Nephron (organoid): ENCODE data around the gene GADD45G.

Source experiments
- H3K27ac Mint-ChIP-seq, 3 experiments: 2 replicates each; pipeline ENCODE4 v1.8.0; 2020; ENCODE audit warnings: mixed read lengths in 3 of 3, mild to moderate bottlenecking in 2 of 3, moderate library complexity in 1 of 3
- H3K27me3 Mint-ChIP-seq: 2 replicates; pipeline ENCODE4 v1.8.0; 2021; ENCODE audit warnings: low read depth, mild to moderate bottlenecking, moderate library complexity, mixed read lengths
- H3K36me3 Mint-ChIP-seq: 2 replicates; pipeline ENCODE4 v1.8.0; 2020; ENCODE audit warnings: low read depth, mixed read lengths
- H3K4me1 Mint-ChIP-seq: 2 replicates; pipeline ENCODE4 v1.8.0; 2020; ENCODE audit warnings: mixed read lengths
- H3K4me3 Mint-ChIP-seq, 3 experiments: 2 replicates each; pipeline ENCODE4 v1.8.0; 2020; ENCODE audit warnings: mild to moderate bottlenecking in 3 of 3, mixed read lengths in 3 of 3, moderate library complexity in 2 of 3
- H3K9me3 Mint-ChIP-seq: 2 replicates; pipeline ENCODE4 v1.8.0; 2020; ENCODE audit warnings: mixed read lengths
- TF ChIP-seq, protein P1 (sequence below), 3 experiments: fragments of 200-600 bp; sonication (generic); IDR thresholded peaks; one replicate each; pipeline ENCODE4 v1.5.0; 2021; ENCODE audit warnings: antibody characterized with exemption in 3 of 3; ENCODE audit not compliant: unreplicated experiment in 3 of 3

Gene GADD45G

DNA sequence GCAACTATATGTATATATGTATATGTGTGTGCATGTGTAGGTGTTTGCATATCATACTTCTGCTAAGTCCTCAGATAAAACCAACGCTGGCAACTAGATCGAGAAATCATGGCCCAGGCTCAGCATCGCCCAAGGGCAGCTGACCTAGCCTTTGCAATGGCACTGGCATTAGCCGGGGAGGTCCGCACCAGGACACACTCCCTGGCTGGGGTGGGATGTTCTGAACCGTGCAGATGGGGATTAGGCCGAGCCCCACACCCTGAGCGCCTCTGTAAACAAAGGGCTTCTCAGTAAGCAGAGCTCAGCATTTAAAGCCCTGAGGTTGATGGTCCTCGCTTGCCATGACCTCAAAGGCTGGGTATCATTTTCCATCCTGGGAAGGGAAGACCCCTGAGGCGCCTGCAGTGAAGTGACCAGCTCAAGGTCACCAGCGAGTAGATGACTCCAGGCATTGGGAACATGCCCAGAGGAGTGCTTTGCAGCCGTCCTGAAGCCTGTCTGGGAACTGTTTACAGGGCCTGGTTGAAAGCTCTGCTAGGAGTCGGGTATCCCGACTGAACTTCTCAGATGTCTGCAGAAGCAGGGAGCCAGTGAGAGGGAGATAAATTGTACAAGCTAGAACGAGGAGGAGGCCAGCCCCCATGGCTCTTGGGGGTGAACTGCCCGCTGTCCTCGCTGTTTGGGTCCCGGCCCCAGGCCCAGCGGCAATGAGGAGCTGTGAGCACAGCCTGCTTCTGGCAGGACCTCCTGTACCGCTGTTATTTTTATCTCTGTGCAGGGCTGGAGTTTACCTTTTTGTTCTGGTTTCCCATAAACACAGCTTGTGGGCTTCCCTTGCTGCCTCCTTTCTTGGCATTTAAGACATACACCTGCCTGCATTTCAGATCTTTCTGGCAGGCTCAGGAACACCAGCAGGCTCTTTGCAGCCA, 18.4 kb downstream of the GADD45G start:
- peaks cover 30% of the 10 kb centered on the region for H3K27me3 Mint-ChIP-seq
- no peaks in the 10 kb centered on the region for H3K9me3 Mint-ChIP-seq
- no peaks in the 10 kb centered on the region for H3K36me3 Mint-ChIP-seq
- peaks cover 23% of the 10 kb centered on the region for H3K4me1 Mint-ChIP-seq
- TF ChIP-seq, protein P1, sequence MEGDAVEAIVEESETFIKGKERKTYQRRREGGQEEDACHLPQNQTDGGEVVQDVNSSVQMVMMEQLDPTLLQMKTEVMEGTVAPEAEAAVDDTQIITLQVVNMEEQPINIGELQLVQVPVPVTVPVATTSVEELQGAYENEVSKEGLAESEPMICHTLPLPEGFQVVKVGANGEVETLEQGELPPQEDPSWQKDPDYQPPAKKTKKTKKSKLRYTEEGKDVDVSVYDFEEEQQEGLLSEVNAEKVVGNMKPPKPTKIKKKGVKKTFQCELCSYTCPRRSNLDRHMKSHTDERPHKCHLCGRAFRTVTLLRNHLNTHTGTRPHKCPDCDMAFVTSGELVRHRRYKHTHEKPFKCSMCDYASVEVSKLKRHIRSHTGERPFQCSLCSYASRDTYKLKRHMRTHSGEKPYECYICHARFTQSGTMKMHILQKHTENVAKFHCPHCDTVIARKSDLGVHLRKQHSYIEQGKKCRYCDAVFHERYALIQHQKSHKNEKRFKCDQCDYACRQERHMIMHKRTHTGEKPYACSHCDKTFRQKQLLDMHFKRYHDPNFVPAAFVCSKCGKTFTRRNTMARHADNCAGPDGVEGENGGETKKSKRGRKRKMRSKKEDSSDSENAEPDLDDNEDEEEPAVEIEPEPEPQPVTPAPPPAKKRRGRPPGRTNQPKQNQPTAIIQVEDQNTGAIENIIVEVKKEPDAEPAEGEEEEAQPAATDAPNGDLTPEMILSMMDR (IDR thresholded peaks at IDR 0.05; ENCODE audit: unreplicated experiment in 3 of 3) = no peak
- peak overlapping the region in 2 of 3 experiments; percentile 15 to 44 for H3K27ac Mint-ChIP-seq
- H3K4me3 Mint-ChIP-seq = no peak overlapping the region

DNA sequence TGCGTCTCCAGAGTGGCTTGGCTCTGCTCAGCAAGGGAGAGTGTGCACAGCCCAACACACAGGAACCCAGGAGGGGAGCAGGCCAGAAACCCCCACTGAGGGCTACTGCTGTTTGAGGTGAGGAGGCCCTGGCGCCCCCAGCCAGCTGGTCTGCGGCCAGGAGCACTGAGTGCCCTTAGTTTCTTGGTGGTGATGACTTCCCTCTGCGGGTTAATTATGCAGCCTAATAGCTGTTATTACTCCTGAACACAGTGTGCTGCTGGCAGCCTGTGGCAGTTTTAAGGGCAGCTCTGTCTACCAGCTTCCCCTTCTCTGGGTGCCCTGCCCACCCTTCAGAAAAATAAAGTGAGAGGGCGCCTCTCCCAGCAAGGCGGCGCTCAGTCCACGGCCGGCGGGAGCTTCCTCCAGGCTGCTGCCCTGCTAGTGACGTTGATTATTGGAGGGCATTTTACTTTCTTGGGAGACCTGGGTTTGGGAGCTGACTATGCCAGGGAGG, 19.2 kb downstream of the GADD45G start:
- H3K4me1 Mint-ChIP-seq = peaks cover 29% of the 10 kb centered on the region
- H3K36me3 Mint-ChIP-seq = no peaks in the 10 kb centered on the region
- no peak overlapping the region for H3K4me3 Mint-ChIP-seq
- H3K9me3 Mint-ChIP-seq = no peaks in the 10 kb centered on the region
- TF ChIP-seq, protein P1 (IDR thresholded peaks at IDR 0.05; ENCODE audit: unreplicated experiment in 3 of 3) = no peak
- no peak overlapping the region for H3K27ac Mint-ChIP-seq
- peaks cover 32% of the 10 kb centered on the region for H3K27me3 Mint-ChIP-seq

DNA sequence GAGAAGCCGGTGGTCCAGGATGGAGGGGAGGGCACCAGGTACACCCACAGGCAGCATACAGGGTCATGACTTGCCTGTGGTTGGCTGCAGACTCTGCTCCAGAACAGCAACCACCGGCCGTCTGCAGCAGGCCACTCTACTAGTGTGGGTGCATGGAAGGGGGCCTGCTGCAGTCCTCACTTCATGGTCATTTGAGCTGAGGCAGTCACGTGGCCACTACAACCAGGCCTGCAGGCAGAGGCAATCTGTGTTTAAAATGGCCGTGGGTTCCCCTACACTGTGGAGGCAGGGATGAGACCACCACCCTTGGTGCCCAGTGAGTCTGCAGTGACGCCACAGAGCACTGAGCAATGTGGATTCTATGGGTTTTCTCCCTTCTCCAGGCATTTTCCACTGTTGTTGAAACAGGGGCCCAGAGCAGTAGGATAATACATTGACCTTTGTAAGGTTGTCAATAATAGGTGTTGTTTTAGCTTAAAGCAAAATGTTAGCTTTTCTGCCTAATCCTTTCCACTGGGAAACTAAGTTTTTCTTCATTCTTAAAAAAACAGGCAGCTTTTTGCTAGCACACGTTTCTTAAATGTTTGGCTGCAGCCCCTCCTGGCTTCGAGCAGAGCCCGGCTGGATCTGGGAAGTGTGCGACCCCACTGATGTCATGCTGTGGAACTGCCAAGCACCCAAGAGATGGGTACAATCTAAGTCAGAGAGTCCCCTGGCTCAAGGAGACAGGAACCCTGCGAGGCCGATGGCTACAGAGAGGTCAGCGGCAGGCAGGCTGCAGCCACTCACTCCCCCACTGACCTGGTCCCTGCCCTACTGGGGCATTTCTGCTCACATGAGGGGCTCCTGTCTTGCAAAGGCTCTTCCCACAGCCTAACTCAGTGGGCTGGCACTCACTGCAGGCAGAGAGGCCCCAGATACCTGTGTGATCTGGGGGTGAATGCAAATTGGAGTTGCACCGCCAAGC, 21.2 kb downstream of the GADD45G start:
- peaks cover 32% of the 10 kb centered on the region for H3K4me1 Mint-ChIP-seq
- H3K27me3 Mint-ChIP-seq = peaks cover 27% of the 10 kb centered on the region
- H3K27ac Mint-ChIP-seq = no peak overlapping the region
- TF ChIP-seq, protein P1 (IDR thresholded peaks at IDR 0.05; ENCODE audit: unreplicated experiment in 3 of 3) = no peak
- H3K36me3 Mint-ChIP-seq = no peaks in the 10 kb centered on the region
- no peak overlapping the region for H3K4me3 Mint-ChIP-seq
- no peaks in the 10 kb centered on the region for H3K9me3 Mint-ChIP-seq

DNA sequence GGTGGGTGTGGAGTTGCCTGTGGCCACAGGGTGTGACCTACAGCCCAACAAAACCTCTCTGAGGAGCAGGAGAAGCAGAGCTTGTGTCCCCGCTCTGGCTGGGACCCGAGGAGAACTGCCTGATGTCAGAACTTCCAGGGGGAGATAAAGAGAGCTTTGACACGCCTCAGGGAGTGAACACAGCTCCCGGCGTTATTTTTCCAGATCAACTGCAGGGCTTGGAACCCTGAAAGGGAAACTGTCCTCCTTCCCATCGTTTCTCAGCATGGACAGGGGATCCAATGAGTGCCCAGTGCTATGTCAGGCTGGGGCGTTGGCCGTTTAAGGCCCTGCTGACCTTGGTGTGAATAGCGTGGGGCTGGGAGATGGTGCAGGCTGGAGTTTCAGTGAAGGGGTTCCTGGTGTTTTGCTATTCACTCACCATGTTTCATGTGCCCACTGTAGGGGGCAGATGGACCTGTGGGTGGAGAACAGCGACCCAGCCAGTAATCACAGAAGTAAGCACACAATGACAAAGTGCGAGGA, 22.0 kb downstream of the GADD45G start:
- Mint-ChIP-seq H3K36me3 (no peaks in the 10 kb centered on the region), H3K27ac (no peak overlapping the region), H3K4me1 (peaks cover 32% of the 10 kb centered on the region), H3K4me3 (no peak overlapping the region), H3K9me3 (no peaks in the 10 kb centered on the region), H3K27me3 (peaks cover 24% of the 10 kb centered on the region)
- TF ChIP-seq, protein P1 (IDR thresholded peaks at IDR 0.05; ENCODE audit: unreplicated experiment in 3 of 3) = no peak

DNA sequence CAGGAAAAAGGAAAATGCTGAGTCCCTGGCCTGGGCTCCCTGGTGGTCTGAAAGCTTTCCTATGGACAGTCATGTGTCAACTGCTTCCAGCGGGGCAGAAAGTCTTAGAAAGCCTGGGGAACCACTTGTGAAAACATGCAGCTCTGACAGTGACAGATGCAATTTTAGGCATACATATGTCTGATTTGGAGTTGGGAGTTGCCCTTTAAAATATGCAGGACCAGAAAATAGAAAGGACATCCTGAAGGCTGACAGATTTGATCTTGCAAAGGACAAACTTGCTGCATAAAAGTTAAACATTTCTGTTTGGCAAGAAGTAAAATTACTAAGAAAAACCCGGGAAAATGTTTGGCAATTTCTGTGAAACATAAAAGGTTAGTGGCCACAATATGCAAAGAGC, 23.8 kb downstream of the GADD45G start:
- Mint-ChIP-seq H3K27me3 (peaks cover 28% of the 10 kb centered on the region), H3K4me3 (no peak overlapping the region), H3K36me3 (no peaks in the 10 kb centered on the region), H3K4me1 (peaks cover 19% of the 10 kb centered on the region), H3K9me3 (no peaks in the 10 kb centered on the region), H3K27ac (no peak overlapping the region)
- TF ChIP-seq, protein P1 (IDR thresholded peaks at IDR 0.05; ENCODE audit: unreplicated experiment in 3 of 3) = no peak
